ENCODE measurements around the gene COPZ2.
"Not testable (repeated sequence)": the region's sequence is repeated elsewhere in the genome, so short reads cannot be mapped to it uniquely, and the experiment has no call there.

Gene COPZ2

DNA sequence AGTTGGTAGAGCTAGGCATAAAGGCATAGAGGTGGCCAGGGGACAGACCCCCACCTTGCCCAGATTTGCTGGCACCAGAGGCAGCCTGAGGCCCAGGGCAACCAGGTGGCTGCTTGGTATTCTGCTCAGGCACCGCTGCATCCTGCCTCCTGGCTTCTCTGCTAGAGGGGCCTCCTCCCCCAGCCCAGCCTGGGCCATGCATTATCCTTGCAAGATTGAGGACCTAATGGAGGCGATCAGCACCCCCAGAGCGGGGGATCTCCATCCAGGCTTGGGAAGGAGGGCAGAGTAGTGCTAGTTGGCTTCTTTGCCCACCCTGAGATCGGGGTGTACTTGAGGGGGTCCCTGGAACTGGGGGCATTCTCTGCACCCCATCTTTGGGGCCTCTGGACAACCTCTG, 42.9 kb downstream of the COPZ2 start:
- in situ Hi-C loops (cut with MboI; ENCODE audit: low pct_unique_long_range_greater_than_20kb, low sequenced_read_pairs), result no loop called here
- no peak for DNase-seq

DNA sequence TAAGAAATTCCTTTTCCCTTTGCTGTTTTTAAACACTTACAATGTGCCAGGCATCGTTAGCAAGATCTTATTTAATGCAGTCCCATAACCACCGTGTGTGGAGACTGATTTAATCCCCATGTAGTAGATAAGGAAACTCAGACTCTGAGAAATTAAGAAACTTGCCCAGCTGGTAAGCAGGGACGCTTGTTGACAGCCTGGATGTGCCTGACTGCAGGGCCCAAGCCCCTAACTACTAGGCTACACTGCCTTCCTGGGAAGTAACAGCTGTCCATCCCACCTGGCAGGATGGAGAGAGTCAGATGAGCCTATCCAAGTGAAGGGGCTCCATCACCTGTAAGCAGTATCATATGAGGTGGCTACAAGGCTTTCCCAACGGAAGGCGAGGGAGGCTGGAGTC, 43.6 kb downstream of the COPZ2 start:
- no peak for DNase-seq
- in situ Hi-C loops (cut with MboI; ENCODE audit: low pct_unique_long_range_greater_than_20kb, low sequenced_read_pairs), result no loop called here

- DNase-seq, result no peak
- in situ Hi-C loops (cut with MboI; ENCODE audit: low pct_unique_long_range_greater_than_20kb, low sequenced_read_pairs), result no loop called here
These were observed 44.5 kb downstream of the COPZ2 start for GRCh38 chr17:47993031-47993564.

DNA sequence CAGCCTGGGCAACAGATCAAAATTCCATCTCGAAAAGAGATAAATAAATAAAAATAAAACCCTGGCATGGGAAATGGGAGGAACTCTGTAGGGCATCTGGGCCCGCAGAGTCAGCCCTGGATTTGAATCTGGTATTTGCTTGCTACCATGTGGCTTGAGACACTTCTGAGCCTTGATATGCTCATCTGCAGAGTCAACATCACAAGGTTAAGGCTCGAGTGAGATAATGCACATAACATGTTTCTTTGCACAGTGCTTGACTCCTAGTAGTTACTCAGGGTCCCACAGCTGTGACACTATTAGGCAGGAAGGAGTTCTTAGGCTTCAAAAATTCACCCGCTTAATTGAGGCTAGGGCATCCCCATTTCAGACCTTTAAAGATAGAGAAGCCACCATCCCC, 45.4 kb downstream of the COPZ2 start:
- no peak for DNase-seq
- in situ Hi-C loops (cut with MboI; ENCODE audit: low pct_unique_long_range_greater_than_20kb, low sequenced_read_pairs), result no loop called here

DNA sequence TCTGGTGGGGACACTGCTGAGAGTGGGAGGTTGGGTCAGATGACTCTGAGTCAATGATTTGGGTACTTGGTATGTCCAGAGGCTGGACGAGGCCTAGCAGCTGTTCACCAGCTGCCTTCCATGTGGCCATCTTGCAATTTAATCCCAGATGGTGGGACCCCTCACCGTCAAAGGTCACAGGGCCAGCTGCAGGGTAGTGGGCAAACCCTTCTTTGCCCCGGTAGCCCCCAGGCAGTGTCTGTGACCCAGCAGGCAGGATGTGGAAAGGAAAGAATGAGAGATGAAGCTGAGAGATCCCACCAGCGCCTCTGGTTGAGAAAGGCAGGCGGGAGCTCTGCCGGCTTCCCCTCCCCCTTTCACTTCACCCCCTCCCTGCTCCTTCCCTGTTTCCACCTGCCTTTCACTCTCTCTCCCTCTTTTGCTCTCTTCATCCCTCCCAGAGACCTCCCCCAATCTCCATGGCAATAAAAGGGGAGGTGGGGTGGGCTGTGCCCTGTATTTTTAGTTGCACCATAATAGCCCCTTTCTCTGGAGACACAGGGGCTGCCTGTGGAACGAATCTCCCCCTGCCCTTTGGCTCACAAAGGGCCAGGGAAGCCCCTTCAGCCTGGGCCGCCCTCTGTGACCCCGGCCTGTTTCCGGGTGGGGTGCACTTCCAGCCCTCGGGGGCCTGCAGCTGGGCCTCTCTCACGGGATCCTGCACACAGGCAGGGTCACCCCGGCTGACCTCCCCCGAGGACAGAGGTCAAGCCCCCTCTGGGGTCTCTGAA, 46.5 kb downstream of the COPZ2 start:
- DNase-seq, result no peak
- in situ Hi-C loops (cut with MboI; ENCODE audit: low pct_unique_long_range_greater_than_20kb, low sequenced_read_pairs), result no loop called here

GRCh38 chr17:47989700-47990099, 47.9 kb downstream of the COPZ2 start:
- in situ Hi-C loops (cut with MboI; ENCODE audit: low pct_unique_long_range_greater_than_20kb, low sequenced_read_pairs), result no loop called here
- DNase-seq, result no peak

DNA sequence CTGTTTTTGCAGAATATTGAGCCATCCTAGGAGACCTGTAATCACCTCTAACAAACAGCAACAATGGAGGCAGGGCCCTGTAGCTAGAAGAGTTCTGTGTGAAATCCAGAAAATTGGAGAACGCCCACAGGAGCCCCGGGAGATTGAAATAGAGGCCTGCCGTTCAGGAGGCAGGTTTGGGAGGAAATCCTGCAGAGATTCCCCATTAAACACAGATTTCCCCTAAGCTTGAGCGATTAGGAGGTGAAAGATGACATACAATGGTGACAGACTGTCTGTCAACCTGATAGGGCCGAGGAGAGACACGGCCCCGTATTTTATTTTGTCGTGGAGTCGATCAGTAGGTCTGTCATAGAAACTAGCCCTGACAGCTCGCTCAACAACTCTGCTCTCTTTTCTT, 48.4 kb downstream of the COPZ2 start:
- DNase-seq, result no peak
- in situ Hi-C loops (cut with MboI; ENCODE audit: low pct_unique_long_range_greater_than_20kb, low sequenced_read_pairs), result no loop called here

GRCh38 chr17:47988445-47988844, 49.2 kb downstream of the COPZ2 start:
- in situ Hi-C loops (cut with MboI; ENCODE audit: low pct_unique_long_range_greater_than_20kb, low sequenced_read_pairs); DNase-seq: not testable (repeated sequence)

- in situ Hi-C loops (cut with MboI; ENCODE audit: low pct_unique_long_range_greater_than_20kb, low sequenced_read_pairs), result no loop called here
- no peak for DNase-seq
These were observed 50.3 kb downstream of the COPZ2 start for GRCh38 chr17:47987240-47987835.

- in situ Hi-C loops (cut with MboI; ENCODE audit: low pct_unique_long_range_greater_than_20kb, low sequenced_read_pairs), result no loop called here
- DNase-seq, result no peak
These were observed 51.1 kb downstream of the COPZ2 start for GRCh38 chr17:47986520-47986919.

GRCh38 chr17:47983492-47984223, 53.9 kb downstream of the COPZ2 start:
- in situ Hi-C loops (cut with MboI; ENCODE audit: low pct_unique_long_range_greater_than_20kb, low sequenced_read_pairs), result no loop called here
- DNase-seq, result no peak

GRCh38 chr17:47982645-47983390, 54.8 kb downstream of the COPZ2 start:
- in situ Hi-C loops (cut with MboI; ENCODE audit: low pct_unique_long_range_greater_than_20kb, low sequenced_read_pairs), result no loop called here
- DNase-seq, result no peak

DNA sequence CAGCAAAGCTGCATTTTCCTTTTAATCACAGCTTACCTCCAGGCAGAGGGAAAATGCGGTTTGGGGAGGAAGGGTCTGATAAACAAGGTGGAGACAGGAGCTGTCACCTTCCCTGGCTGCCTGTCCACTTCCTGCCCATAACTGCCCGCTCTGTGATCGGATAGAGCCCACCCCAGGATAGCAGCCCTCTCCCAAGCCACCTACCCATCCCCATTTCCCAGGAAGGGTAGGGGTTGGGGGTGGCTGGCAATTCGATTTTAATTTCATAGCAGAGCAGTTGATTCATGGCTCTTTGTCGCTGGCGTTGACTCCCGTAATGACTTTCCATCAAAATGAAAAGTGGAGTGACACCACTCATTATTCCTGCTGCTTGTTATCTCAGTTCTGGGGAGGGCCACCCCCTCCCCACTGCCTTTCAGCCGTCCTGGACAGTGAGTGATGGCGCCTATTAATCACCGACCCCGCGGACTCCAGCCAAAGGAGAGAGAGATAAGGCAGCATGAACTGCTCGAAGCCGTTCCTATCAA, 55.4 kb downstream of the COPZ2 start:
- no peak for DNase-seq
- in situ Hi-C loops (cut with MboI; ENCODE audit: low pct_unique_long_range_greater_than_20kb, low sequenced_read_pairs), result no loop called here

DNA sequence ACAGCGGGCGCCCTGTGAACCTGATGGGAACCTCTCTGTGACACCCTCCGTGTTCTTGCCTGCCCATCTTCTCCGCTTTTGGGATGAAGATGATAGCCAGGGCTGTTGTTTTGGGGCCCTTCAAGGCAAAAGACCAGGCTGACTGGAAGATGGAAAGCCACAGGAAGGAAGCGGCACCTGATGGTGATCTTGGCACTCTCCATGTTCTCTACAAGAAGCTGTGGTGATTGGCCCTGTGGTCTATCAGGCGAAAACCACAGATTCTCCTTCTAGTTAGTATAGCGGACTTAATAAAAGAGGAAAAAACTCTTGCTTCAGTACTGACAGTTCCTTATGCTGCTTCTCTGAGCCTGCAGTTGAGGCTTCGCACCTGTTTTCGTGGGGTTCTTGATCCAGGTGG, 56.1 kb downstream of the COPZ2 start:
- peak; percentile 71 for DNase-seq
- in situ Hi-C loops (cut with MboI; ENCODE audit: low pct_unique_long_range_greater_than_20kb, low sequenced_read_pairs), result no loop called here

- DNase-seq, result no peak
- in situ Hi-C loops (cut with MboI; ENCODE audit: low pct_unique_long_range_greater_than_20kb, low sequenced_read_pairs), result no loop called here
These were observed 57.1 kb downstream of the COPZ2 start for GRCh38 chr17:47980541-47980940.

DNA sequence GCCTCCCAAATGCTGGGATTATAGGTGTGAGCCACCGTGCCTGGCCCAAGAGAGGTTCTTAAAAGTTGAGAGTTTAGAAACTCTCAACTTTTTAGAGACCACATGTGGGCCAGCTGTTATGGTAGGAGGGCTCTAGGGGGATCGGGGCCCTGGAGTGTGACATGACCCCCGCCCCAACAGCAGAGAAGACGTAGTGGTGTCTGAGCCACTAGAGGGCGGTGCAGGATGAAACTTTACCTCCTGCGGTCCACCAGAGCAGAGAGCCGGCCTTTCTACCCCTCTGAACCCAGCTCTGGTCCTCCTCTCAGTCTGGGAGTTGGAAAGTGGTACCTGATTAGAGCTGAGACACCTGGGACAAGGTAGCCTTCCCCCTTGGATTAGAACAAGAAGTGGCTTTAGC, 59.3 kb downstream of the COPZ2 start:
- peak; percentile 75 for DNase-seq
- in situ Hi-C loops (cut with MboI; ENCODE audit: low pct_unique_long_range_greater_than_20kb, low sequenced_read_pairs), result no loop called here

All from KBM-7 (cell line).